Parathyroid adenoma (tissue), 2 donors: ENCODE results near the gene TMEM43.

Experiments
- H2AFZ ChIP-seq: fragments of 300-600 bp; sonication (generic); one replicate; pipeline ENCODE4 v1.7.0; 2017; ENCODE audit warnings: antibody characterized with exemption, mild to moderate bottlenecking
- H3K27ac ChIP-seq: fragments of 300-600 bp; sonication (generic); one replicate; pipeline ENCODE4 v1.7.0; 2017
- H3K27me3 ChIP-seq: fragments of 300-600 bp; sonication (generic); one replicate; pipeline ENCODE4 v1.7.0; 2017; ENCODE audit warnings: low read length; ENCODE audit not compliant: control insufficient read depth, insufficient read depth
- H3K36me3 ChIP-seq: fragments of 300-600 bp; sonication (generic); one replicate; pipeline ENCODE4 v1.7.0; 2017; ENCODE audit warnings: low read length; ENCODE audit not compliant: control insufficient read depth, insufficient read depth
- H3K4me1 ChIP-seq: fragments of 300-600 bp; sonication (generic); one replicate; pipeline ENCODE4 v1.7.0; 2017; ENCODE audit warnings: control low read depth
- H3K4me2 ChIP-seq: fragments of 300-600 bp; sonication (generic); one replicate; pipeline ENCODE4 v1.7.0; 2017; ENCODE audit warnings: low read length
- H3K4me3 ChIP-seq: fragments of 300-600 bp; sonication (generic); one replicate; pipeline ENCODE4 v1.7.0; 2017; ENCODE audit warnings: low read depth, low read length
- H3K79me2 ChIP-seq: fragments of 300-600 bp; sonication (generic); one replicate; pipeline ENCODE4 v1.7.0; 2017; ENCODE audit warnings: control low read depth
- H3K9ac ChIP-seq: fragments of 300-600 bp; sonication (generic); one replicate; pipeline ENCODE4 v1.7.0; 2017; ENCODE audit warnings: mild to moderate bottlenecking
- H3K9me3 ChIP-seq: fragments of 300-600 bp; sonication (generic); one replicate; pipeline ENCODE4 v1.7.0; 2017; ENCODE audit warnings: low read length; ENCODE audit not compliant: control insufficient read depth
- TF ChIP-seq, protein P1 (sequence below): fragments of 300-600 bp; sonication (generic); IDR thresholded peaks from one replicate; pipeline ENCODE4 v1.7.0; 2017; ENCODE audit warnings: antibody characterized with exemption, mild to moderate bottlenecking
- donor health status: primary hyperparathyroidism.

TMEM43 gene

DNA sequence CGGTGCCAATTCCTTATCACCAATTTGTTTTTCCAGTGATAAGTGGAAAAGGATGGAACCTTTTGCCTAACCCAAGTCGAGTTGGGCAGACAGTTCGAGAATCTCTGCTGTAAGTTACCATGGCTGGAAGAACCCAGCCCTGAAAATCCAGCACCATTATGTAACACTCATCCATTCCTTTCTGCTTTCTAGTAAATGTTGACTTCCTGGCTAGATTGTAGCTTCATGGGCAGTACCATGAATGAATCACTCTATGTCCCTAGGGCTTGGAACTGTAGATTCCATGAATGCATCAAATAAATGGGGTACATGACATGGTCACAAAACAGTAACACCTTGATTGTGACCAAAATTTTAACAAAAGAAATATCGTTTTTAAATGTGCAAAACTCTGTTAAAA lies 14.2 kb upstream of the TMEM43 start:
- TF ChIP-seq, protein P1, sequence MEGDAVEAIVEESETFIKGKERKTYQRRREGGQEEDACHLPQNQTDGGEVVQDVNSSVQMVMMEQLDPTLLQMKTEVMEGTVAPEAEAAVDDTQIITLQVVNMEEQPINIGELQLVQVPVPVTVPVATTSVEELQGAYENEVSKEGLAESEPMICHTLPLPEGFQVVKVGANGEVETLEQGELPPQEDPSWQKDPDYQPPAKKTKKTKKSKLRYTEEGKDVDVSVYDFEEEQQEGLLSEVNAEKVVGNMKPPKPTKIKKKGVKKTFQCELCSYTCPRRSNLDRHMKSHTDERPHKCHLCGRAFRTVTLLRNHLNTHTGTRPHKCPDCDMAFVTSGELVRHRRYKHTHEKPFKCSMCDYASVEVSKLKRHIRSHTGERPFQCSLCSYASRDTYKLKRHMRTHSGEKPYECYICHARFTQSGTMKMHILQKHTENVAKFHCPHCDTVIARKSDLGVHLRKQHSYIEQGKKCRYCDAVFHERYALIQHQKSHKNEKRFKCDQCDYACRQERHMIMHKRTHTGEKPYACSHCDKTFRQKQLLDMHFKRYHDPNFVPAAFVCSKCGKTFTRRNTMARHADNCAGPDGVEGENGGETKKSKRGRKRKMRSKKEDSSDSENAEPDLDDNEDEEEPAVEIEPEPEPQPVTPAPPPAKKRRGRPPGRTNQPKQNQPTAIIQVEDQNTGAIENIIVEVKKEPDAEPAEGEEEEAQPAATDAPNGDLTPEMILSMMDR, result no peak
- no peak overlapping the region for H2AFZ ChIP-seq
- no peak overlapping the region for H3K9ac ChIP-seq
- H3K4me3 ChIP-seq, result no peak overlapping the region
- no peaks in the 10 kb centered on the region for H3K27me3 ChIP-seq
- H3K9me3 ChIP-seq, result no peaks in the 10 kb centered on the region
- H3K36me3 ChIP-seq, result no peaks in the 10 kb centered on the region
- no peak overlapping the region for H3K27ac ChIP-seq
- no peaks in the 10 kb centered on the region for H3K4me1 ChIP-seq
- H3K4me2 ChIP-seq, result no peak overlapping the region
- no peaks in the 10 kb centered on the region for H3K79me2 ChIP-seq

DNA sequence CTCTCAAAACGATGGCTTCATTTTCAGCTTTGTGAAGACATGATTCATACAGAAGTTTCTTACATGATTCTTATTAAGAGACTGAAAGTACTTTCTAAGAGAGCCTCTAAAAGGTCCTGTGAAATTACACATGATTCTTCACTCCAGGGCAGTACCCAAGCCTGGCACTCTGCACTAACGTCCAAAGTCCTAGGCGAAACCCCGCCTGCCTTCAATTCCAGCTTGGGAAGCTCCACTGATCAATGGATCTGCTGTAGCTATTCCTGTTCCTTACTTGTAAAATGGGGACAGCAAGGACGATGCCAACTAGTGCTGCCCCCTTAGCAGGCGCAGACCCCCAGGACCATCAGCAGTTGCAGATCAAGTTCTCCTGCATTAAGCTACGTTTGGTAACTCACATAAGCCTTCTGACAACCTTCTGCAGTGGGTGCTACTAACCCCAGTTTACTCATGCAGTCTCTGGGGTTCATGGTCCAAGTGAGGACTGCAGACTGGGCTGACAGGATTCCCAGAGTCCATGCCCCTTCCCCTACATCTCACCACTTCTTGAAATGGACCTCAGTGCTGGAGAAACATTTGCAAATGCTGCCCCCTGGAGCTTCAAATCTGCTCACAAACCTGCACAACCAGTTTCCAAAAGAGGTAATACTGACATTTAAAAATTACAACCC lies 10.8 kb upstream of the TMEM43 start:
- no peaks in the 10 kb centered on the region for H3K36me3 ChIP-seq

GRCh38 chr3:14117468-14118399 lies 7.1 kb upstream of the TMEM43 start:
- Histone ChIP-seq H3K4me2 (no peak overlapping the region), H3K9me3 (no peaks in the 10 kb centered on the region), H2AFZ (peak overlapping the region; percentile 78), H3K79me2 (peaks cover 6% of the 10 kb centered on the region), H3K4me3 (no peak overlapping the region), H3K36me3 (no peaks in the 10 kb centered on the region), H3K4me1 (peaks cover 44% of the 10 kb centered on the region), H3K27ac (peak overlapping the region; percentile 84), H3K9ac (no peak overlapping the region), H3K27me3 (no peaks in the 10 kb centered on the region)
- TF ChIP-seq, protein P1, result no peak

More for the DNA sequence above, 10.8 kb upstream of the TMEM43 start:
- Histone ChIP-seq H3K4me1 (peaks cover 14% of the 10 kb centered on the region), H3K4me3 (no peak overlapping the region), H3K27ac (no peak overlapping the region), H3K27me3 (no peaks in the 10 kb centered on the region), H3K9me3 (no peaks in the 10 kb centered on the region), H3K4me2 (no peak overlapping the region), H3K9ac (no peak overlapping the region), H2AFZ (no peak overlapping the region), H3K79me2 (peaks cover 6% of the 10 kb centered on the region)
- TF ChIP-seq, protein P1, result no peak

- H3K36me3 ChIP-seq, result no peaks in the 10 kb centered on the region
- H3K27ac ChIP-seq, result peak overlapping the region; percentile 84
- H3K9ac ChIP-seq, result no peak overlapping the region
- peak overlapping the region; percentile 78 for H2AFZ ChIP-seq
- H3K9me3 ChIP-seq, result no peaks in the 10 kb centered on the region
- H3K4me3 ChIP-seq, result no peak overlapping the region
- peaks cover 8% of the 10 kb centered on the region for H3K79me2 ChIP-seq
- TF ChIP-seq, protein P1, result no peak
- peak overlapping the region; percentile 45 for H3K4me2 ChIP-seq
- peaks cover 50% of the 10 kb centered on the region for H3K4me1 ChIP-seq
- no peaks in the 10 kb centered on the region for H3K27me3 ChIP-seq
These were observed 6.2 kb upstream of the TMEM43 start for GRCh38 chr3:14118400-14119381.
